Measurements from ENCODE around the gene C6orf89.

DNA sequence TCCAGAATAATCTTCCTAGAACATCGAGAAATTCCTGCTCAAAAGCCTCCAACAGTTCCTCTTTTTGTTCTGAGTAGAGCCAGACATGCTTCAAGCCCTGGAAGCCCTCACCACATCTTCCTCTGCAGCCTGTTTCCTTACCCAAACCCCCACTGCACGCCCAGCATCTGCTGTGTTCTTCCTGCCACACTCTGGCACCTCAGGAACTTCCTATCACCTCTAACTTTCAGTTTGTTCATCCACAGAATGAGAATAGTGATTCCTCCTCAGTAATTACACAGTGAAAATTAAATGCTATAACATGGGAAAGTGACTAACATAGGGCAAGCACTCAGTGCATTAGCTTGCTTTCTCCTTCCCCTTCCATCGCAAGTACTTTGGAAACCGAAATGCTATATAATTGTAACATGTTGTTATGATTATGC, 26.3 kb downstream of the C6orf89 start:
- TF ChIP-seq POLR2A (IDR thresholded peaks at IDR 0.05; ENCODE audit: low read depth, low read length) (no peak), POLR2AphosphoS5 (IDR thresholded peaks at IDR 0.05; ENCODE audit: low read depth, low read length) (no peak), TAF1 (IDR thresholded peaks at IDR 0.05; ENCODE audit: borderline replicate concordance, low read depth, low read length) (no peak)
